ENCODE measurements around the gene GLYATL1B.

GRCh38 chr11:59141191-59141590 is 55.1 kb downstream of the GLYATL1B start:
- no peak for TF ChIP-seq CTCF (IDR thresholded peaks at IDR 0.05)
- no peak for TF ChIP-seq EZH2 (IDR thresholded peaks at IDR 0.05; ENCODE audit: borderline replicate concordance, insufficient read depth, low read depth, low read length, poor library complexity, severe bottlenecking)

Measured in B cell (primary cell).